CD4-positive, CD25-positive, alpha-beta regulatory T cell (primary cell): ENCODE measurements around the gene SMIM12. TPM values are rescaled to one million over a fixed set of nuclear protein-coding genes. Genes with fewer than 3 reads are reported as not detected.

ENCODE experiments used
- ATAC-seq, 2 donors: fragments of 150-1000 bp; cut with Tn5 transposase; one replicate each; pipeline ENCODE4 v1.10.0; 2021; ENCODE audit warnings: low read depth in 2 of 2, moderate number of reproducible peaks in 2 of 2, moderate library complexity in 1 of 2
- DNase-seq, 3 donors: peaks; one replicate each; pipeline versions ENCODE4 v3.0.0 to v3.0.0-alpha.2; 2012 to 2022; ENCODE audit warnings: mixed read lengths in 1 of 3
- H3K27ac ChIP-seq: one replicate; pipeline ENCODE4 v1.7.0; 2013; ENCODE audit warnings: mild to moderate bottlenecking, low read length; ENCODE audit not compliant: insufficient read depth, poor library complexity, severe bottlenecking
- H3K27me3 ChIP-seq: one replicate; pipeline ENCODE4 v1.7.0; 2013; ENCODE audit warnings: low read length; ENCODE audit not compliant: control insufficient read depth, insufficient read depth
- H3K36me3 ChIP-seq: one replicate; pipeline ENCODE4 v1.7.0; 2013; ENCODE audit warnings: mild to moderate bottlenecking, low read length, moderate library complexity; ENCODE audit not compliant: control insufficient read depth, insufficient read depth
- H3K4me1 ChIP-seq: 2 replicates; pipeline ENCODE4 v1.7.0; 2013; ENCODE audit warnings: mild to moderate bottlenecking, low read length; ENCODE audit not compliant: insufficient read depth, control insufficient read depth, poor library complexity, severe bottlenecking
- H3K4me3 ChIP-seq: one replicate; pipeline ENCODE4 v1.7.0; 2013; ENCODE audit warnings: low read depth, mild to moderate bottlenecking, low read length, moderate library complexity
- H3K9me3 ChIP-seq, 2 experiments: 1 replicate in 1 of 2; 2 replicates in 1 of 2; pipeline ENCODE4 v1.7.0; 2013; ENCODE audit warnings: low read length in 2 of 2, mild to moderate bottlenecking in 1 of 2, moderate library complexity in 1 of 2; ENCODE audit not compliant: control insufficient read depth in 2 of 2
- H3K27ac Mint-ChIP-seq, 3 donors: one replicate each; pipeline ENCODE4 v1.8.0; 2020 to 2022; ENCODE audit warnings: mild to moderate bottlenecking in 3 of 3, mixed read lengths in 3 of 3, moderate library complexity in 2 of 3
- H3K27me3 Mint-ChIP-seq: one replicate; pipeline ENCODE4 v1.8.0; 2022; ENCODE audit warnings: mild to moderate bottlenecking, mixed read lengths
- H3K36me3 Mint-ChIP-seq: one replicate; pipeline ENCODE4 v1.8.0; 2020; ENCODE audit warnings: mixed read lengths
- H3K4me1 Mint-ChIP-seq, 4 donors: one replicate each; pipeline ENCODE4 v1.8.0; 2020 to 2022; ENCODE audit warnings: mixed read lengths in 4 of 4, mild to moderate bottlenecking in 1 of 4
- H3K4me3 Mint-ChIP-seq, 4 donors: one replicate each; pipeline ENCODE4 v1.8.0; 2020 to 2022; ENCODE audit warnings: mild to moderate bottlenecking in 4 of 4, mixed read lengths in 4 of 4, moderate library complexity in 3 of 4
- H3K9me3 Mint-ChIP-seq, 7 donors: one replicate each; pipeline ENCODE4 v1.8.0; 2020 to 2022; ENCODE audit warnings: mixed read lengths in 7 of 7, mild to moderate bottlenecking in 3 of 7, moderate library complexity in 2 of 7
- polyA plus RNA-seq, 4 donors: library from polyadenylated mRNA; unstranded; fragments of 300-500 nt; fragmentation: Illumina TruSeq; gene quantifications; one replicate each; pipeline ENCODE4 v1.2.3, GENCODE V29; 2021
- total RNA-seq: library from RNA; stranded (reverse); gene quantifications from one replicate; pipeline ENCODE4 v1.2.3, GENCODE V29; 2022

The SMIM12 gene
- total and polyA plus RNA-seq, 5 donors from 2014 or later: 29.7 to 105 (median 94.8) TPM

DNA sequence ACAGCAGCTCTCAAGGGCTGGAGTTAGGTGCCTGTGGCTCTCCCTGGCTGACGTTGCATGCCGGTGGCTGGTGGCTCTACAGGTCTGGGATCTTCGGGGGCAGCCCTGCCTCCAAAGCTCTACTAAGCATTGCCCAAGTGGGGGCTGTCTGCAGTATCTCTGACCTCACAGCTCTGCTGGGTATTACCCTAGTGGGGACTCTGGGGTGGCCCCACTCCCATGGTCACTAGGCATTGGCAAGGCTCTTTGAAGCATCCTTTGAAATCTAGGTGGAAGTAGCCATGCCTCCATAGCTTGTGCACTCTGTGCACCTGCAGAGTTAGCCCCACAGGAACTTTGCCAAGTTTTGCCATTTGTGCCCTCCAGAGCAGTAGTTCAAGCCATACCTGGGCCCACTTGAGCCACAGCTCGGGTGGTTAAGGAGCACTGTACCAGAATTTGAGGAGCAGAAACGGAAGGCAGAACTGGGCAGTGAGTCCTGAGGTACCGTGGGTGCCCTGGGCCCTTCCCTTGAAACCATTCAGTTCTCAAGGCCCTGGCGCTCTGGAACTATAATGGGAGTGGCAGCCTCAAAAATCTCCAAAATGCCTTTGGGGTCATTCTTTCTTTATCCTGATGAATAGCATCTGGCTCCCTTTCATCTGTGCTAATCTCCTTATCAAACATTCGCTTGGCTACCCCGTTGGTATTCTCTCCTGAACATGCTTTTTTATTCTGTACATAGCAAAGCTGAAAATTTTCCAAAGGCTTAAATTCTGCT is 51.3 kb downstream of the SMIM12 start:
- DNase-seq (no peak), ATAC-seq (no peak)
- Mint-ChIP-seq H3K27ac (no peak overlapping the region), H3K27me3 (peaks cover 7% of the 10 kb centered on the region), H3K4me3 (no peak overlapping the region), H3K4me1 (peaks cover 0 to 5% (median 2%) of the 10 kb centered on the region in 4 donors), H3K9me3 (peaks cover 0 to 10% (median 2%) of the 10 kb centered on the region in 7 donors), H3K36me3 (peaks cover 15% of the 10 kb centered on the region)
- H3K4me1 ChIP-seq: no peaks in the 10 kb centered on the region
- no peak overlapping the region for H3K4me3 ChIP-seq
- H3K27me3 ChIP-seq: no peaks in the 10 kb centered on the region
- H3K36me3 ChIP-seq: no peaks in the 10 kb centered on the region
- H3K27ac ChIP-seq: no peak overlapping the region
- peaks cover 0 to 5% of the 10 kb centered on the region in 2 experiments for H3K9me3 ChIP-seq

DNA sequence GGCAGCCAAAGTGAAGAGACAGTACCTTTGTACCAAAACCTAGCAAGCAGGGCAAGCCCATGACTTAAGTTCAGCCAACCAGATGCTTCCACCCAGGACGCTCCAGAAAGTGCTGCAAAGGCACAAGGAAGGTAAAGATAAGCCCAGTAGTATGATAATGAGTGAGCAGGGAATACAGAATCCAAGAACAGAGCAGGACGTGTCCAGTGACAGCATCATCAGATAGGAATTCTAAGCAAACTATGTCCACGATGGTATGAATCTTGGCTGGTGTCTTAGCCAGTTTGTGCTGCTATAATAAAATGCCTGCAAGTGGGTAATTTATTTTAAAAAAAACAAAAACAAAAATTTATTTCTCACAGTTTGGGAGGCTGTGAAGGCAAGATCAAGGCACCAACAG is 53.2 kb downstream of the SMIM12 start:
- Histone ChIP-seq H3K27me3 (no peaks in the 10 kb centered on the region), H3K9me3 (peaks cover 0 to 5% of the 10 kb centered on the region in 2 experiments), H3K4me1 (no peaks in the 10 kb centered on the region), H3K27ac (no peak overlapping the region), H3K4me3 (no peak overlapping the region), H3K36me3 (no peaks in the 10 kb centered on the region)
- Mint-ChIP-seq H3K27ac (no peak overlapping the region), H3K36me3 (peaks cover 15% of the 10 kb centered on the region), H3K9me3 (peaks cover 0 to 10% (median 2%) of the 10 kb centered on the region in 7 donors), H3K4me3 (no peak overlapping the region), H3K4me1 (peaks cover 0 to 5% (median 2%) of the 10 kb centered on the region in 4 donors), H3K27me3 (peaks cover 7% of the 10 kb centered on the region)
- no peak for ATAC-seq
- no peak for DNase-seq

DNA sequence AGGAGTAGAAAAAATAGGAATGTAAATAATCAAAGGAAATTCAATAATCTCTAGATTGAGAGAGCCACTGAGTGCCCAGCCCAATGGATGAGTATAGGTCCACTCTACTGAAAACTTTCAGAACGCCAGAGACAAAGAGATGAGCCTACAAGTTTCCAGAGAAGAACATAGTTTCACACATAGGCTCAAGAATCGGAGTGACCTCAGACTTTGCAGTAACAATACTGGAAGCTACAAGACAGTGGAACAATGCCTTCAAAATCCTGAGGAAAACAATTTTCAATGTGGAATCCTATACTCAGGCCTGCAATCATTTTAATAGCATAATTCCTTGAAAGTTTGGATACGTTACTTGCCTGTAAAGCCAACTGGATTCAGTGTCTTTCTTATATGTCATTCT is 55.8 kb downstream of the SMIM12 start:
- no peaks in the 10 kb centered on the region for H3K4me1 ChIP-seq
- no peak overlapping the region for H3K27ac ChIP-seq
- H3K9me3 Mint-ChIP-seq: peaks cover 0 to 4% (median 0%) of the 10 kb centered on the region in 7 donors
- H3K27ac Mint-ChIP-seq: no peak overlapping the region
- H3K4me3 ChIP-seq: no peak overlapping the region
- no peaks in the 10 kb centered on the region for H3K4me1 Mint-ChIP-seq
- no peak for DNase-seq
- H3K36me3 ChIP-seq: no peaks in the 10 kb centered on the region
- H3K27me3 ChIP-seq: peaks cover 2% of the 10 kb centered on the region
- peaks cover 7% of the 10 kb centered on the region for H3K27me3 Mint-ChIP-seq
- peaks cover 10% of the 10 kb centered on the region for H3K36me3 Mint-ChIP-seq
- ATAC-seq: no peak
- H3K9me3 ChIP-seq: no peaks in the 10 kb centered on the region
- H3K4me3 Mint-ChIP-seq: no peak overlapping the region

Other genes with a start within 250 kb of the SMIM12 start
- not detected for gene GJB5, start 104.7 kb downstream of the SMIM12 start, total RNA-seq
- gene GJB5, start 104.7 kb downstream of the SMIM12 start, polyA plus RNA-seq: under 1 TPM in 1 of 4 donors, not detected in 3; 0.13 TPM
- gene GJB4, start 100.0 kb downstream of the SMIM12 start, total RNA-seq: not detected
- not detected for gene GJB4, start 100.0 kb downstream of the SMIM12 start, polyA plus RNA-seq
- gene GJB3, start 78.5 kb downstream of the SMIM12 start, total RNA-seq: not detected
- not detected for gene GJB3, start 78.5 kb downstream of the SMIM12 start, polyA plus RNA-seq
- not detected for gene GJA4, start 66.8 kb downstream of the SMIM12 start, total RNA-seq
- gene GJA4, start 66.8 kb downstream of the SMIM12 start, polyA plus RNA-seq: not detected
- 1.2 TPM for gene DLGAP3, start 69.9 kb upstream of the SMIM12 start, total RNA-seq
- gene DLGAP3, start 69.9 kb upstream of the SMIM12 start, polyA plus RNA-seq: under 1 TPM; 0.11 to 0.26 (median 0.18) TPM
- 13.8 TPM for gene TMEM35B, start 125.6 kb upstream of the SMIM12 start, total RNA-seq
- gene TMEM35B, start 125.6 kb upstream of the SMIM12 start, polyA plus RNA-seq: 100 to 1,000 TPM; 173 to 206 (median 196) TPM
- gene ZMYM6, start 172.2 kb upstream of the SMIM12 start, total RNA-seq: 28.0 TPM
- 10 to 100 TPM in 1 of 4 donors, 1 to 10 TPM in 3; 6.0 to 10.4 (median 7.9) TPM for gene ZMYM6, start 172.2 kb upstream of the SMIM12 start, polyA plus RNA-seq
- 10.3 TPM for gene ZMYM1, start 219.6 kb upstream of the SMIM12 start, total RNA-seq
- gene ZMYM1, start 219.6 kb upstream of the SMIM12 start, polyA plus RNA-seq: 10 to 100 TPM in 3 of 4 donors, 1 to 10 TPM in 1; 6.6 to 16.5 (median 14.4) TPM